Measurements from ENCODE around the gene FBXO5.
"Not testable (repeated sequence)": the region's sequence is repeated elsewhere in the genome, so short reads cannot be mapped to it uniquely, and the experiment has no call there.

FBXO5 gene

DNA sequence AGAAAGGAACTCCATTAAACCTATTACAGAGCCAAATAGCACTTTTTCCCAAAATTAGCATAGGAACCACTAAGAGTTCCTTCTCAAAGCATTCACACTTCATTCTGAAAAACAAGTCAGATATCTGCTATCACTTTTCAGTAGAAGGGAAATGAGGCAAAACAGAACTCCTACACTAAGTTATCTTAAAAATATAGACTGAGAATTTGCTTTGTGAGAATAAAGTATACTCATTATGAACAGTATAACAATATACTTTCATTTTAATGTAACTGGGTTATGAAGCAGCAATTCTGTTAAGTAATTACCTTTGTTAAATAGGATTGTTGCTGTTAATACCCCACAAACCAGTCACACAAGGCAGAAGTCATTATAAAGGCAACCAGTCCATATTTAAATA lies 11.0 kb upstream of the FBXO5 start:
- Histone ChIP-seq H3K4me2 (ENCODE audit: low read length) (no peak overlapping the region), H3K9ac (no peak overlapping the region), H3K9me3 (ENCODE audit: control insufficient read depth, low read length) (no peaks in the 10 kb centered on the region), H3K4me3 (ENCODE audit: low read depth, low read length) (no peak overlapping the region), H3K4me1 (no peaks in the 10 kb centered on the region), H3K27me3 (ENCODE audit: control insufficient read depth, insufficient read depth, low read length) (no peaks in the 10 kb centered on the region), H2AFZ (no peak overlapping the region), H3K36me3 (ENCODE audit: control insufficient read depth, insufficient read depth, low read length) (no peaks in the 10 kb centered on the region), H3K79me2 (peaks cover 8% of the 10 kb centered on the region), H3K27ac (no peak overlapping the region)
- TF ChIP-seq, protein P1, sequence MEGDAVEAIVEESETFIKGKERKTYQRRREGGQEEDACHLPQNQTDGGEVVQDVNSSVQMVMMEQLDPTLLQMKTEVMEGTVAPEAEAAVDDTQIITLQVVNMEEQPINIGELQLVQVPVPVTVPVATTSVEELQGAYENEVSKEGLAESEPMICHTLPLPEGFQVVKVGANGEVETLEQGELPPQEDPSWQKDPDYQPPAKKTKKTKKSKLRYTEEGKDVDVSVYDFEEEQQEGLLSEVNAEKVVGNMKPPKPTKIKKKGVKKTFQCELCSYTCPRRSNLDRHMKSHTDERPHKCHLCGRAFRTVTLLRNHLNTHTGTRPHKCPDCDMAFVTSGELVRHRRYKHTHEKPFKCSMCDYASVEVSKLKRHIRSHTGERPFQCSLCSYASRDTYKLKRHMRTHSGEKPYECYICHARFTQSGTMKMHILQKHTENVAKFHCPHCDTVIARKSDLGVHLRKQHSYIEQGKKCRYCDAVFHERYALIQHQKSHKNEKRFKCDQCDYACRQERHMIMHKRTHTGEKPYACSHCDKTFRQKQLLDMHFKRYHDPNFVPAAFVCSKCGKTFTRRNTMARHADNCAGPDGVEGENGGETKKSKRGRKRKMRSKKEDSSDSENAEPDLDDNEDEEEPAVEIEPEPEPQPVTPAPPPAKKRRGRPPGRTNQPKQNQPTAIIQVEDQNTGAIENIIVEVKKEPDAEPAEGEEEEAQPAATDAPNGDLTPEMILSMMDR (IDR thresholded peaks at IDR 0.05): no peak

DNA sequence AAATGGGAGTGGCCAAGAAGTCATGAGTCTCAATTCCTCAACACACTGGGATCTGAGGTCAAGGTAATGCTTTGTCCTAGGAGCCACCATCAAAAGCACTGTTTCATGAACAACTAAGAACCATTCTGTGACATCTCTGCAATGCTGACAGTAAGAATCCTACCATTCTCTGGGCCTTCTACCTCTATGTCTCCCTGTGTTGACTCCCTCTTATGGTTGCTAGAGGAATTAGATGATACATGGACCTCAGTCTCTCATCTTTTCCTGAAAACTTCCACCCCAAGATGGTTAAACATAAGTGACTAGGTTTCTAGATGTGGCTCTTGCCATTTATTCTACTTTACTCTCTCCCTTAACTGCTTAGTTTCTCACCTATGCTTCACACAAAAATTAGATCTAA lies 10.6 kb upstream of the FBXO5 start:
- peaks cover 8% of the 10 kb centered on the region for H3K79me2 ChIP-seq
- H3K9me3 ChIP-seq (ENCODE audit: control insufficient read depth, low read length): no peaks in the 10 kb centered on the region
- TF ChIP-seq, protein P1 (IDR thresholded peaks at IDR 0.05): no peak
- H3K4me2 ChIP-seq (ENCODE audit: low read length): no peak overlapping the region
- H3K9ac ChIP-seq: no peak overlapping the region
- no peak overlapping the region for H3K27ac ChIP-seq
- H3K36me3 ChIP-seq (ENCODE audit: control insufficient read depth, insufficient read depth, low read length): no peaks in the 10 kb centered on the region
- no peaks in the 10 kb centered on the region for H3K4me1 ChIP-seq
- no peaks in the 10 kb centered on the region for H3K27me3 ChIP-seq (ENCODE audit: control insufficient read depth, insufficient read depth, low read length)
- H3K4me3 ChIP-seq (ENCODE audit: low read depth, low read length): no peak overlapping the region
- H2AFZ ChIP-seq: no peak overlapping the region

DNA sequence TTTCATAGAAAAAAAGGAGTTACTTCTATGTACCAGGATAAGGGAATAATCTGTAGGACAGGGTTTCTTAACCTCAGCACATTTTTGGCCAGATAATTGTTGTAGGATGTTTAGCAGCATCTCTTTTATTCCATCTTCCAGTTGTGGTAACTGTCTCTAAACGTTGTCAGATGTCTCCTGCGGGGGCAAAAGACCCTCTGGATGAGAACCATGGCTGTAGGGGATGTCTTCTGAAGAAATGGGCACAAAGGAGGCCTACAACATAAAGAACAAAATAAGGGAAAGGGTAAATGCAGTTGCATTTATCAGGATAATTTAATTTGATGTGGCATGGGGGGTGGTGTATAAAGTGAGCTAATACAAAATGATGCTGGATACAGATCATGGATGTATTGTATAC lies 4.1 kb upstream of the FBXO5 start:
- Histone ChIP-seq H3K36me3 (ENCODE audit: control insufficient read depth, insufficient read depth, low read length) (no peaks in the 10 kb centered on the region), H3K4me3 (ENCODE audit: low read depth, low read length) (no peak overlapping the region), H3K27ac (no peak overlapping the region), H3K79me2 (peaks cover 8% of the 10 kb centered on the region), H3K9me3 (ENCODE audit: control insufficient read depth, low read length) (no peaks in the 10 kb centered on the region), H2AFZ (no peak overlapping the region), H3K27me3 (ENCODE audit: control insufficient read depth, insufficient read depth, low read length) (no peaks in the 10 kb centered on the region), H3K4me2 (ENCODE audit: low read length) (no peak overlapping the region), H3K4me1 (peaks cover 13% of the 10 kb centered on the region), H3K9ac (no peak overlapping the region)
- TF ChIP-seq, protein P1 (IDR thresholded peaks at IDR 0.05): no peak

- H3K27me3 ChIP-seq (ENCODE audit: control insufficient read depth, insufficient read depth, low read length); H2AFZ ChIP-seq; H3K27ac ChIP-seq; H3K4me2 ChIP-seq (ENCODE audit: low read length); H3K4me3 ChIP-seq (ENCODE audit: low read depth, low read length); H3K9ac ChIP-seq; H3K9me3 ChIP-seq (ENCODE audit: control insufficient read depth, low read length); H3K36me3 ChIP-seq (ENCODE audit: control insufficient read depth, insufficient read depth, low read length): not testable (repeated sequence)
- H3K4me1 ChIP-seq: peaks cover 13% of the 10 kb centered on the region
- peaks cover 15% of the 10 kb centered on the region for H3K79me2 ChIP-seq
These were observed 2.5 kb upstream of the FBXO5 start for GRCh38 chr6:152985300-152985699.

- peaks cover 13% of the 10 kb centered on the region for H3K4me1 ChIP-seq
- no peaks in the 10 kb centered on the region for H3K9me3 ChIP-seq (ENCODE audit: control insufficient read depth, low read length)
These were observed 1.7 kb upstream of the FBXO5 start for GRCh38 chr6:152984513-152984872.

More at GRCh38 chr6:152984513-152984872, 1.7 kb upstream of the FBXO5 start:
- Histone ChIP-seq H3K4me3 (ENCODE audit: low read depth, low read length) (peak overlapping the region; percentile 91), H2AFZ (peak overlapping the region; percentile 87), H3K4me2 (ENCODE audit: low read length) (peak overlapping the region; percentile 97), H3K36me3 (ENCODE audit: control insufficient read depth, insufficient read depth, low read length) (no peaks in the 10 kb centered on the region), H3K27ac (peak overlapping the region; percentile 87), H3K27me3 (ENCODE audit: control insufficient read depth, insufficient read depth, low read length) (no peaks in the 10 kb centered on the region), H3K9ac (no peak overlapping the region), H3K79me2 (peaks cover 18% of the 10 kb centered on the region)
- TF ChIP-seq, protein P1 (IDR thresholded peaks at IDR 0.05): no peak

Measured in parathyroid adenoma (tissue), 2 donors.